Measurements from ENCODE around the gene SLC25A38. TPM values are rescaled to one million over a fixed set of nuclear protein-coding genes. Genes with fewer than 3 reads are reported as not detected.

SLC25A38 gene, protein sequence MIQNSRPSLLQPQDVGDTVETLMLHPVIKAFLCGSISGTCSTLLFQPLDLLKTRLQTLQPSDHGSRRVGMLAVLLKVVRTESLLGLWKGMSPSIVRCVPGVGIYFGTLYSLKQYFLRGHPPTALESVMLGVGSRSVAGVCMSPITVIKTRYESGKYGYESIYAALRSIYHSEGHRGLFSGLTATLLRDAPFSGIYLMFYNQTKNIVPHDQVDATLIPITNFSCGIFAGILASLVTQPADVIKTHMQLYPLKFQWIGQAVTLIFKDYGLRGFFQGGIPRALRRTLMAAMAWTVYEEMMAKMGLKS
- 27.9 and 30.4 TPM in 2 replicates for total RNA-seq
- long read RNA-seq, transcript SLC25A38-201 (7 exons, 2,147 nt) = major isoform, 240 of 261 reads
- long read RNA-seq, partial matches to known transcripts = 5 of 261 reads
- long read RNA-seq, other reads (novel, unspliced or antisense) = 16 of 261 reads

DNA sequence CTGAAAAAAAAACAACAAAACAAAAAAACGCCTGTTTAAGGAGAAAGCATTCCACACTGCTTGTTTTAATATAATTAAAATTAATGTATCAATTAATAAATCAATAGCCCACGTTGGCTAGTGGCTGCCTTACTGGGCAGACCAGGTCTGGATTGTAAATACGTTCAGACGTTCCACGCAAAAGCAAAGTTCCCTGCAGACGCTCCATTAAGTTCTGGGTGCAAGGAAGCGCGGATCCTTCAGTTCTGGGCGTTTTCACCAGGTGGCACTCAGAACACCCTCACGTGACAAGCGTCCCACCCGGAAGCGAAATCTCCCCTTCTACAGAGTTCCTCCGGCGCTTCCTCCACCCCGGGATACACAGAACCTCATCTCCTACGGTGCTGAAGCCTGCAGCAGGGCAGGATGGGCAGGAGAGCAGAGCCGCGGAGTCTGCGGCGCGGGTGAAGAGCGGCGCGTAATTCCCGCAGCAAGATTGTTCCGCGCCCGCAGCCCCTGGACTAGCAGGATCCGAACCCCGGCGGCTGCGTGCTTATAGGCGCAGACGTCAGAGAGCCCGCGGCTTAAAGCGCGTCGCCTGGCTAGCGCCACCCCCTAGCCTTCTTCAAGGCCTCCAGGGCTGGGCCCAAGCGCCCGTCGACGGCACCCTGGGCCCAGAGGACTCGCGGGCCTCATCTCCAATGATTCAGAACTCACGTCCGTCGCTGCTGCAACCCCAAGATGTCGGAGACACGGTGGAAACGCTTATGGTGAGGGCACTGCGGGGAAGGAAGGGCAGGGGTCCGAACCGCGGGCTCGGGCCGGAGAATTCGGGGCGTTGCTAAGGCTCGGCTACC is at the start of gene SLC25A38:
TSS of gene SLC25A38 (plus strand) at position 326 of the 836 bp plus-strand sequence. CDS start at position 681, 355 bp downstream.
- peaks cover under 1% of the 10 kb centered on the region for H3K27me3 Mint-ChIP-seq (ENCODE audit: unreplicated experiment)
- H3K36me3 Mint-ChIP-seq (ENCODE audit: unreplicated experiment) = no peaks in the 10 kb centered on the region
- H3K4me3 Mint-ChIP-seq (ENCODE audit: unreplicated experiment) = peak within 1 kb of the TSS; percentile 97
- TF ChIP-seq, protein P1, sequence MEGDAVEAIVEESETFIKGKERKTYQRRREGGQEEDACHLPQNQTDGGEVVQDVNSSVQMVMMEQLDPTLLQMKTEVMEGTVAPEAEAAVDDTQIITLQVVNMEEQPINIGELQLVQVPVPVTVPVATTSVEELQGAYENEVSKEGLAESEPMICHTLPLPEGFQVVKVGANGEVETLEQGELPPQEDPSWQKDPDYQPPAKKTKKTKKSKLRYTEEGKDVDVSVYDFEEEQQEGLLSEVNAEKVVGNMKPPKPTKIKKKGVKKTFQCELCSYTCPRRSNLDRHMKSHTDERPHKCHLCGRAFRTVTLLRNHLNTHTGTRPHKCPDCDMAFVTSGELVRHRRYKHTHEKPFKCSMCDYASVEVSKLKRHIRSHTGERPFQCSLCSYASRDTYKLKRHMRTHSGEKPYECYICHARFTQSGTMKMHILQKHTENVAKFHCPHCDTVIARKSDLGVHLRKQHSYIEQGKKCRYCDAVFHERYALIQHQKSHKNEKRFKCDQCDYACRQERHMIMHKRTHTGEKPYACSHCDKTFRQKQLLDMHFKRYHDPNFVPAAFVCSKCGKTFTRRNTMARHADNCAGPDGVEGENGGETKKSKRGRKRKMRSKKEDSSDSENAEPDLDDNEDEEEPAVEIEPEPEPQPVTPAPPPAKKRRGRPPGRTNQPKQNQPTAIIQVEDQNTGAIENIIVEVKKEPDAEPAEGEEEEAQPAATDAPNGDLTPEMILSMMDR (IDR thresholded peaks at IDR 0.05) = peak; percentile 43
- no peaks in the 10 kb centered on the region for H3K9me3 Mint-ChIP-seq (ENCODE audit: unreplicated experiment)
- peak; percentile 87 for DNase-seq (ENCODE audit: extremely low spot score, unreplicated experiment)
- H3K27ac Mint-ChIP-seq (ENCODE audit: unreplicated experiment) = peak within 1 kb of the TSS; percentile 99
- H3K4me1 Mint-ChIP-seq (ENCODE audit: unreplicated experiment) = peaks cover 23% of the 10 kb centered on the region

DNA sequence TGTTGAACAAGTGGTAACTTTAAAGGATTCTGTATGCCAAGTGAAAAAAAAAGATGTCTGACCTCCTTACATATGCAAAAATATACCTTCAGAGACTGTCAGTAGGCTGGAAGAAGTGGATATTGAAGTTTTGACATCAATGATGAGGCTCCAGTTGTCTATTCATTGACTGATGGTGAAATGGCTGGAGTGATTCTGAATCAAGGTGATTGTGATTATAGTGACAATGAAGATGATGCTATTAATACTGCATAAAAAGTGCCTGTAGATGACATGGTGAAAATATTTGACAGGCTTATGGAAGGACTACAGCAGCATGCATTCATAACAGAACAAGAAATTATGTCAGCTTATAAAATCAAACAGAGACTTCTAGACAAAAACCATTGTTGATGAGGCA is 49.6 kb upstream of the SLC25A38 start:
- DNase-seq (ENCODE audit: extremely low spot score, unreplicated experiment) = no peak
- H3K36me3 Mint-ChIP-seq (ENCODE audit: unreplicated experiment) = no peaks in the 10 kb centered on the region
- no peak overlapping the region for H3K4me3 Mint-ChIP-seq (ENCODE audit: unreplicated experiment)
- no peaks in the 10 kb centered on the region for H3K4me1 Mint-ChIP-seq (ENCODE audit: unreplicated experiment)
- H3K27ac Mint-ChIP-seq (ENCODE audit: unreplicated experiment) = no peak overlapping the region
- TF ChIP-seq, protein P1 (IDR thresholded peaks at IDR 0.05) = no peak
- no peaks in the 10 kb centered on the region for H3K9me3 Mint-ChIP-seq (ENCODE audit: unreplicated experiment)
- peaks cover 11% of the 10 kb centered on the region for H3K27me3 Mint-ChIP-seq (ENCODE audit: unreplicated experiment)

DNA sequence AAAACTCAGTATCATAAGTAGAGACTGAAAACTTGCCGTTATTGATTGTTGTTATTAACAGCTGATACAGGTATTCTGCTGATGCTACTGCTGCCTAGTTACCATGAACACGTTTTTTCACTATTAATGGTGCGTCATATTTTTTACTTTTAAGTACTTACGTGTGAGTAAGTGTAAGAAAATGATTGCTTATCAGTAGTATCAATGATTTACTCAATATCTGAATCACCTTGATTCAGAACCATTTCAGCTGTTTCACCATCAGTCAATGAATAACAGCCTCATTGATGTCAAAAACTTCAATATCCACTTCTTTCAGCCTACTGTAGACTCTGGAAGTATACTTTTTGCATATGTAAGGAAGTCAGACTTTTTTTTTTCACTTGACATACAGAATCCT is 49.0 kb upstream of the SLC25A38 start:
- no peaks in the 10 kb centered on the region for H3K9me3 Mint-ChIP-seq (ENCODE audit: unreplicated experiment)
- DNase-seq (ENCODE audit: extremely low spot score, unreplicated experiment) = no peak
- no peak overlapping the region for H3K27ac Mint-ChIP-seq (ENCODE audit: unreplicated experiment)
- H3K4me1 Mint-ChIP-seq (ENCODE audit: unreplicated experiment) = no peaks in the 10 kb centered on the region
- no peak overlapping the region for H3K4me3 Mint-ChIP-seq (ENCODE audit: unreplicated experiment)
- TF ChIP-seq, protein P1 (IDR thresholded peaks at IDR 0.05) = no peak
- H3K36me3 Mint-ChIP-seq (ENCODE audit: unreplicated experiment) = no peaks in the 10 kb centered on the region
- peaks cover 11% of the 10 kb centered on the region for H3K27me3 Mint-ChIP-seq (ENCODE audit: unreplicated experiment)

DNA sequence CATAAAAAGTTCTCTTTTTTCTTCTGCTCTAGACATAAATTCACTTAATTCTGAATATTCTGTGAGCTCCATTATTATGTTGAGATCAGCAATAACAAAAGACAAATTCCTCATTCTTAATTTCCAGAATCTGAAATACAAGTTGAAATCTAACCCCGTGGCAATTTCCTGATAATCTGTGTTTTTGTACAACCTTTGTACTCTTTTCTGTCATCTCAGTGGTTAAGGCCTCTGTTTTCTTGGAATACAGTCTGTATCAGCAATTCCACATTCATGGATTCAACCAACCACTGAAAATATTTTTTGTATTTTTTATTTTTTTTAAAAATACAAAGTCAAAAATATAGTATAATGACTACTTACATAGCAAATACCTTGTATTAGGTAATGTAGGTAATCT is 45.0 kb upstream of the SLC25A38 start:
- peaks cover 12% of the 10 kb centered on the region for H3K27me3 Mint-ChIP-seq (ENCODE audit: unreplicated experiment)
- H3K36me3 Mint-ChIP-seq (ENCODE audit: unreplicated experiment) = no peaks in the 10 kb centered on the region
- TF ChIP-seq, protein P1 (IDR thresholded peaks at IDR 0.05) = no peak
- DNase-seq (ENCODE audit: extremely low spot score, unreplicated experiment) = no peak
- no peaks in the 10 kb centered on the region for H3K9me3 Mint-ChIP-seq (ENCODE audit: unreplicated experiment)
- no peaks in the 10 kb centered on the region for H3K4me1 Mint-ChIP-seq (ENCODE audit: unreplicated experiment)
- no peak overlapping the region for H3K27ac Mint-ChIP-seq (ENCODE audit: unreplicated experiment)
- H3K4me3 Mint-ChIP-seq (ENCODE audit: unreplicated experiment) = no peak overlapping the region

DNA sequence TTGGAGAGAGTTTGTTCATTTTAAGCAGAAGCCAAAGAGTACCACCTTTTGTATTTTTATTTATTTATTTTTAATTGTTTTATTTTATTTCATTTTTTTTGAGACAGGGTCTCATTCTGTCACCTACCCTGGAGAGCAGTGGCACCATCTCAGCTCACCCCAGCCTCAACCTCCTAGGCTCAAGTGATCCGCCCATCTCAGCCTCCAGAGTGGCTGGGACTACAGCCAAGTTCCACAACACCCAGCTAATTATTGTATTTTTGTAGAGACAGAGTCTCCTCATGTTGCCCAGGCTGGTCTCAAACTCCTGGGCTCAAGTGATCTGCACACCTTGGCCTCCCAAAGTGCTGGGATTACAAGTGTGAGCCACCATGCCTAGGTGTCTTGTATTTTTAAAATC is 44.1 kb upstream of the SLC25A38 start:
- TF ChIP-seq, protein P1 (IDR thresholded peaks at IDR 0.05) = no peak
- no peak for DNase-seq (ENCODE audit: extremely low spot score, unreplicated experiment)
- Mint-ChIP-seq H3K36me3 (ENCODE audit: unreplicated experiment) (no peaks in the 10 kb centered on the region), H3K27me3 (ENCODE audit: unreplicated experiment) (peaks cover 12% of the 10 kb centered on the region), H3K4me3 (ENCODE audit: unreplicated experiment) (no peak overlapping the region), H3K27ac (ENCODE audit: unreplicated experiment) (no peak overlapping the region), H3K9me3 (ENCODE audit: unreplicated experiment) (no peaks in the 10 kb centered on the region), H3K4me1 (ENCODE audit: unreplicated experiment) (no peaks in the 10 kb centered on the region)
